HG02970 (cell line): ENCODE measurements around the gene HOXC11.

ENCODE experiments used
- ATAC-seq: cut with Tn5 transposase; IDR thresholded peaks from one replicate; pipeline ENCODE4 v1.9.1; 2021; ENCODE audit warnings: mild to moderate bottlenecking, moderate library complexity, moderate number of reproducible peaks; ENCODE audit not compliant: unreplicated experiment, low FRiP score

Gene HOXC11

GRCh38 chr12:53971686-53972085 lies 1.2 kb upstream of the HOXC11 start:
- ATAC-seq: no peak

GRCh38 chr12:53972152-53972702 lies 699 bp upstream of the HOXC11 start:
- ATAC-seq: no peak

GRCh38 chr12:53973236-53974042 lies 513 bp downstream of the HOXC11 start:
- ATAC-seq: no peak

- ATAC-seq: no peak
Measured at GRCh38 chr12:53974084-53975063, 1.4 kb downstream of the HOXC11 start, which contains the start of gene HOTAIR. Gene HOTAIR (minus strand): TSS chr12:53974954.

DNA sequence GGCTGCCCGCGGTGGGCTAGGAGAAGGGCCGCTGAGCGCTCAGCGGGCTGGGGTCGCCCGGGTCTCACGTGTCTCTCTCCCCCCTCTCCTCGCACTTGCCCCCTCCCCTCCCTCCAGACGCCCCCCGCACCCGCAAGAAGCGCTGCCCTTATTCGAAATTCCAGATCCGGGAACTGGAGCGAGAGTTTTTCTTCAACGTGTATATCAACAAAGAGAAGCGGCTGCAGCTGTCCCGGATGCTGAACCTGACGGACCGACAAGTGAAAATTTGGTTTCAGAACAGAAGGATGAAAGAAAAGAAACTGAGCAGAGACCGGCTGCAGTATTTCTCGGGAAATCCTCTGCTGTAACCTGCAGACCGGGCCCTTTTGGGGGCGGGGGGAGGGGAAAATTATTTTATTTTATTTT lies 2.1 kb downstream of the HOXC11 start:
- no peak for ATAC-seq

- no peak for ATAC-seq
Measured at GRCh38 chr12:53975479-53976152, 2.7 kb downstream of the HOXC11 start.

- no peak for ATAC-seq
Measured at GRCh38 chr12:53976172-53976822, 3.4 kb downstream of the HOXC11 start.

GRCh38 chr12:53976823-53977595 lies 4.1 kb downstream of the HOXC11 start:
- no peak for ATAC-seq

DNA sequence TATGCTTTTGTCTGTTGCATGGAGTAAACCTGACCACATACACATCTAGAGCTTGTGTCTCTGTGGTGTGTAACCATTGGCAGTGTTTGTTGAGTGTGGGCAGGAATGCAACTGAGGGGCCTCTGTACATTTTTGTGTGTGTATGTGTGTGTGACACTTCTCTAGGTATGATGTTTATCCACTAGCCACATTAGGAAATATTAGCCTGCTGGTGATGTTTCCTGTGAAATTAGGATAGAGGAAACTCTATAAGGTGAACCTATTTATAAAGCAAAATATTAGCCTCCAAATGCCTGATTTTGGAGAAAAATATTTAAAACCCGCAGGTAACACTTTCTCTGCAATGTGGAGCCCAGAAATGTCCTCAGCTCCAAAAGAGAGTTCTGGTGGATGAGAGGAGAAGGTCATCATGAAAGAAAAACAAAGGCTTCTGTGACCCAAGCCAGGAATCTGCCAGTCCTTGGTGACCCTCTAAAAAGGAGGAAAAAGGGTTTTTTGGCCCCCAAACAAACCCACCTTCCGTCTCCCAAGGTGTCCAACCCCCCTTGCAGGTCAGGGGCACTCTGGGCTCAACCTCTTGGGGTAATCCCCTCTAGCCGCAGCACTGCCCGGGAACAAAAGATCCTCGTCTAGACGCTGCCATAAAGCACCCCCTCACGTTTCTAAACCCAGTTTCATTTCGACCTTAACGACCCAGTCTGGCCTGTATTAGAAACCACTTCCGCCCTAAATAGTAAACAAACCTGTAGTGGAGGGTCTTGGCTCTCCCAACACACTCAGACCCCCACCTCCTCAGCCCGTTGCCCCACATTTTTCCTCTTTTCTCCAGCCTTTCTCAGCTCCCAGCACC lies 4.9 kb downstream of the HOXC11 start:
- ATAC-seq: no peak

DNA sequence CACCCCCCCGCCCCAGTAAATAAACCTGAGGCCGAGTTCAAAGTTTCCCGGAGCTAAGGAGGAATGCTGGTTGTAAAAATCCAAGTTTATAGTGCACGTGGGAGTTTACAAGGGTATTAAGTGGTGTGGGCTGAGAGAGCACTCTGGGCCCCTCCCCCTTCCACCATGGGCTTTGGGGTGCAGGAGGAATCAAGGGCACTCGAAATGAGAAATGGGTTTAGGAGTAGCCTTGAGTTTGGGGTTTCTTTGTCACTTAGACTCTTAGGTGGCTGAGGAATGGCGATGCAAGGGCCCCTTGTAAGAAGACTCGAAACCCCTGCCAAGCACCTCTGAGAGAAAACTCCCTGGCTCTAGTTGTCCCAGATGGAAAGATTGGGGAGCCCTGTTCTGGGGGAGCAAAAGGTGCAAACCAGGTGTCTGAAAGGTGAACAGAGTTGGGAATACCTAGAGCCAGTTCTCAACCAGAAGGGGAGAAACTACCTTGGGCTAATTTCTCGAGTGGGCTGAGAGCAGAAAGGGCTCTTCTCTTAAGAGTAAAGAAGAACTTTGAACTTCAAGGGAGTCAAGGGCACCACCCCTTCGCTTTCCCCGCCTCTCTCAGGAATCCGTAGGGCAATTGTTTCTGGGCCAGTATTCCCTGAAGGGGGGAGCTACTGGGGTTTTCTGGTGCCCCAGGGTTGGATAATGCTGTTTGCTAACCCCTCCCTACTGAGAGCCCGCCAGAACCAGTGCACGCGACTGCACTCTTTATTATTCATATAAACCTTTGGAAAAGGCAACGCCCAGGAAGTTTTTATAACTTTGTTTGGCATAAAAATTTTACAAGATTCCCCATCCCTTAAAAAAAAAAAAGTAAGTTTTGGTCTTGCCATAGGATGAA lies 5.8 kb downstream of the HOXC11 start:
- no peak for ATAC-seq

- ATAC-seq: no peak
Measured at GRCh38 chr12:53980104-53980801, 7.3 kb downstream of the HOXC11 start.

- ATAC-seq: no peak
Measured at GRCh38 chr12:53980802-53981496, 8.0 kb downstream of the HOXC11 start.

DNA sequence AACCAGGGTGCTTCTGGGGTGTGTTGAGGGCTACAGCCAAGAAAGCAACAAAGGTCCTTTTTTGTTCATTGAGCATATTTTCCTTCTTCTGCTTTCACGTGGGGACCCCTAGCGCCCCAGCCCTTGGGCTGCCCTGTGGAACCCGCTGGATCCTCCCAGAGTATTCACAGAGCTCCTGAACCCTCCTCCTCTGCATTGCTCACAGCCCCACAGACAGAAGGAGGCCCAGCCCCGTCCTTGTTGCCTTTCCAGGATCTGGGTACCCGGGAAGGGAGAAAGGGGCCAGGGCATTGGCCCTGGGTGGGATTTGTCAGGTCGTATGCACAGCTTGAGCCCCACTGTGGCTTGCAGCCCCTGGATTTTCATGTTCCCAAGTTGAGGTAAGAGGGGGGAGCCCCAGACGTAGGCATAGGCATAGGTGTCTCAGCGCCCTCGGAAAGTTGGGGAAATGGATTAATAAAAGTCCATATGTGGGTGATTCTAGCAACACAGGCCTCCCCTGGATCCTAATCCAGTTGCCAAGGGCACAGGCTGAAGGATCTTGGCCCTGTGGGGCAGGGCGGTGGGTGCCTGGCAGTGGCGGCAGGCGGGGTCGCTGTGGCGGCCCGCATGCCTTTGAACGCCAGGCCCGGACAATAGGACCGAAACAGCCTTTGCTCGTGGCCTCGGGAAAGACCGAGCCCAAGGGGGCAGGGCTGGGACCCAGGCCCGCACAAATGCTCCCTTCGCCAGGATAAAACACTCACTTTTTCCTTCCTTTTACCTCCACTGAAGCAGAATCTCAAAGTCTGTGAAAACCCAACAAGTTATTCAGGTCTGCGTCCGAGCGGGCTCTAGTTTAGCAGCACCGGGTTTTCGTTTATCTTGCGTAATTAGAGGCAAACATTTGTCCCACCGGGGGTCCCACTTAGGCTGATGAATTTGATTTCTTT lies 9.0 kb downstream of the HOXC11 start:
- no peak for ATAC-seq

DNA sequence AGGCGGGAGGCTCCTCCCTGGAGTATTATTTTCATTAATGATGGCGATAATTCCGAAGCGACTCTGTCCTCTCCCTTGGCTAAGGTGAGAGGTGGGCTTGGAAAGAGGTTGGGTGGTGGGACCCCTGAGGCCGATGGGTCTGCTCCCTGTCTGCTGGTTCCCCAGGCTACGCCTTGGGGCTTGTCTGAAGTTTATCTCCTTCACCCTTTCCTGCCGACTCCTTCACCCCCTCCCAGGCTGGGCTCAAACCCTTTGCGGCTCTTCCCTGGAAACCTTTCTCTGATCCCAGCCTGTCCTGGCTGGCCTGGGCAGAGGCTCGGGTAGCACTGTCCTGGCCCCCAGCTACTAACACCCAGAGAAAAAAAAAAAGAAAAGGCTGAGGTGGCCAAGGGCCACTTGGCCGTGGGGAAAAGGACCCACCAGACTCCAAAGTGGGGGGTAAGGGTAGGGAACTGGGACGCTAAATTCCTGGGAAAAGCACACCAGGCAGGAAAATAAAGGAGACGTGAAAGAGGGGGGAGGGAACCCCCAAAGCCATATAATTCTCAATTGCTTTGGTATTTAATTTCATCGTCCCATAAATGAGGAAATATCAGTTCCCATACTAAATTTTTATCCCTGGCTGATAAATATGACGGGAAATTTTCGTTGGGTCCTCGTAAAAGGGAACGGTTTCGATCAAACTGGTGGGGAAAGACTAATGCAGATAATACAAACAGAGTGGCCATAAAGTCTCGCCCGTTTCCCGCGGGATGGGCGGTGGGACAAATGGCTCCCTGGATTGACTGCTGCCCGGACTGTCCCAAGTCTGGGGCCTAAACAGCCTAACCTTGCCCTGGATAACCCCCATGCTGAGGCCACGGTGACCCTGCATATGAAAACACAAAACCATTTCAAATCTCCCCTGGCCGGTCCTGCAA lies 10.0 kb downstream of the HOXC11 start:
- ATAC-seq: no peak
